NAMALWA (cell line): ENCODE data around the gene RTL10.

Experiments used
- DNase-seq: peaks from one replicate; pipeline ENCODE4 v3.0.0-alpha.2; 2015; ENCODE audit warnings: low spot score

The RTL10 gene

GRCh38 chr22:19876314-19876940 is 21.8 kb upstream of the RTL10 start:
- DNase-seq: no peak

DNA sequence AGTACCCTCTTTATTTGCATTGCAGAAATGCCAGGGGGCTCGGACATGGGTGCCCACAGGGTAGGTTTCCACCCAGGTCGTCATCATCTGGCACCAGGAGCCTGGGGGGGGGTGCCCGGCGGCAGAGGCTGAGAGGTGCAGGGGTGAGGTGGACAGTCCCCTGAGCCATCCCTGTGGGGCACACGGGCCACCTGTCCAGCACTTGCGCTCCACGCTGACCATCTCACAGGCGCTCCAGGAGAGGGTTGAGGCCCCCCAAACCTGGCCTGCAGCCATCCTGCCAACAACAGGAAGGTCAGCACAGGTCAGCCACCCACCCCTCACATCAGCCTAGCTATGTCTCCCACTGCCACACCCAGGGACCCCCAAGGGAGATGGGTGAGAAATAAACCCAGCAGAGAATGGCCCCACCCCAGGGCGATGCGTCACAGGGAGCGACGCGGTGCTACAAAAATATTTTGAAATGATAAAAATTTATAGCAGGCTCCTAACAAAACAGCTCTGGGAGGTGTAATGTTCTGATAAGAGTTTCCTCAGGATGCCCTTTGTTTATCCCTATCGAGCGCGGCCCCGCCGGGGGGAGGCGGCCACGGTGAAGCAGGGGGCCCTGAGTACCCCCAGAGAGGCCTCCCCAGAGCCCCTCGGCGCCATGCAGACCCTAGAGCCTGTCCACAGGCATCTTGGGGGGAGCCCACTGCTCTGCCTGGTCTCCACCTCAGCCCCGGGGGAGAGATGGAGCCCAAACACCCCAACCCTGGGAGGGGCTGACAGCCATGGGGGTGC is 21.0 kb upstream of the RTL10 start:
- no peak for DNase-seq

GRCh38 chr22:19875061-19875530 is 20.4 kb upstream of the RTL10 start:
- no peak for DNase-seq

- DNase-seq: no peak
Measured at GRCh38 chr22:19874307-19875060, 19.8 kb upstream of the RTL10 start.

DNA sequence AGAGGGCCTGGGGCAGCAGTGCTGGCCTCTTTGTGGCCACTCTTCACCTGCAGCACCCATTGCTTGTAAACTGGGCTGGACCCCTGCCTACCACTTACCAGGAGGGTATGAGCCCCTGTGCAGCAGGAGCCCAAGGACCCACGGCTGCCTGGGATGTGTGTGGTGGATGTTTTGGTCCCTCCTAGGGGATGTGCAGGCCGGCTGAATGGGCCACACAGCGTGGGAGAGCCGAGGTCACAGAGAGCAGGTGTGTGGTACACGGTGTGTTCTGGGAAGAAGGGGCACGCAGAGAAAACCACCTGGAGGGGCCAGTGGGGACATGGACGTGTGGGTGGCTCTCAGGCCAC is 19.3 kb upstream of the RTL10 start:
- DNase-seq: no peak

DNA sequence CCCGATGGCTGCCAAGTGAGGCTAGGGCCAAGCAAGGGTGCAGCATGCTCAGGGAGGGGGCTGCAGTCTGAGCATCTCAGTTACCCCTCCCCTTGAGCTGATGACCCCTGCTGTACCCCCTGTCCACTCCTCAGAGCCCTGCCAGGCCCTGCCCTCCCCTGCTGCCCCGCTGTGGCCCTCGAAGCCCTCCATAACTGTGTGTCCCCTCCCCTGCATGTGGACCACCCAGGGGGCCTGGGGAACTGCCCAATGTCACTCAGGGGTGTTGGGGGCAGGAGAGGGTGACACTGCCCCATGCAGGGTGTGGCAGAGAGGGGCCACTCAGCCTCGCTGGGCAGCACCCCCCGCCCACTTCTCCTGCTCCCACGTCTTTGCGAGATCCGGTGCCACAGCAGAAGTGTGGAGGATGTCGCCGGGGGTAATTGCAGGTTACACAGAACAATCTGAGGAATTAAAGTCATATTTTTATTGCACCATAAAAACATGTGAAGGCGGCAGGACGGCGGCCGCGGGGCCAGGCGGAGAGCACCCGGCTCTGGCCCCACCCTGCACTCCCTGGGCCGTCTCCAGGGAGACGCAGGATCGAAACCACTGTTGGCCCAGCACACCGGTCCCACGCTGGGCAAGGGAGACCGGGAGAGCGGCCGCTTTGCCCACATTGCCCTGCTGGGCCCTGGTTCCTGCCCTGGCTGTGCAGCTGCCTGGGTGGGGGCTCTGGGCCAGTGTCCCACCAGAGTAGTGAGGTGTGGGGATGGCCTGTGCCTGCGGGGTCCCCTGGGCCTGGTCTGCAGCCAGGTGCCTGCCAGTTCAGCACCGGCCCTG is 18.7 kb upstream of the RTL10 start:
- no peak for DNase-seq

DNA sequence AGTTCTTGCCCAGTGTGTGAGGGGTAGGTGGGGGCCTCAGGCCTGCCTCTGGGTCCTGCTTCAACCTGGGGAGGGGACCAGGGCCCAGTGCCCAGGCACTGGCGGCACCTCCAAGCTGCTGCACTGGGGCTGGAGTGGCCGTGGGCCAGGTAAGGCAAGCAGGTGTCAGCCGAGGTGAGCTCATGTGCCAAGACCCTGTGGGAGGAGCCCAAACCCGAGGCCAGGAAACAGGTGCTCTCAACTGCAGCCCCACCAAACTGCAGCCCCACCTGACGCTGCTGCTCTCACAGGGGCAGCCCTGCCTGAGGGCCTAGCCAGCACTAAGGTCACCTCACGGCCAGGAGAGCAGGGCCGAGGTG is 18.1 kb upstream of the RTL10 start:
- DNase-seq: no peak

GRCh38 chr22:19871845-19872778 is 17.4 kb upstream of the RTL10 start:
- DNase-seq: no peak

GRCh38 chr22:19871023-19871844 is 16.6 kb upstream of the RTL10 start:
- no peak for DNase-seq

DNA sequence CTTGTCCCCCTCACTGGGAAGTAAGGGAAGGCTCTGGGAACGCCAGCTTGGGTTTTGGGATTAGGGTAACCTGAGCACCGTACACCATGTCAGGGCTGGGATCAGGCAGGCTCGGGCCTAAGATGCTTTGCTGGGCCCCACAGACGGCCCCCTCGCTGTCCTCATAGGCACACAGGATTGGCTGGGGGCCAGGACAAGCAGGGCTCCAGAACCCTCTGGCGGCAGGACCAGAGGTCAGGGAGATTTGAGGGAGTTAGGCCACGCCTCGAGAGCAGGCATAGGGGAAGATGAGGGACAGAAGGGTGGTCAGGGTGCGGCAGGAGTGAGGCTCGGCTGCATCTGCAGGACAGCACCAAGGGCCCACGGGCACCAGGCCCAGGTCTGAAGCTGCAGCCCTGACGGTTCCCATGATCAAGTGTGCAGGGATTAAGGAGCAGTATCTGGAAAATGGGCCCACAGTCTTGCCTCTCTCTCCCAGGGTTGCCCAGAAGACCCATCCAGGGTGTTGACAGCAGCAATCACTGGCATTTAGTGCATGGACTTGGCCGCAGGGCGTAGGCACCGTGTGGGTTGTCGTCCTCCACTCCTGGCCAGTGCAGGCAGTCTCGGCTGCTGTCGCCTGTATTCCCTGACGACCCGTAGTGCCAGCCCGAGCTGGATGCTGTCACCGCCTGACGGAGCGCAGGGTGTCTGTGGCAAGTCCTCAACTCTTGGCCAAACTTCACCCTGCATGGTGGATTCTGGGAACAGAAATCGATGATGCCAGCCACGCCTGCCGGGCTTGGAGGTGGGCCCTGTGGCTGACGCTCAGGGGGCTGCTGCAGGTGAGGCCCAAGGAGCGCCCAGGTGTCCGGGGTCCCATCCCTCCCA is 15.7 kb upstream of the RTL10 start:
- no peak for DNase-seq

DNA sequence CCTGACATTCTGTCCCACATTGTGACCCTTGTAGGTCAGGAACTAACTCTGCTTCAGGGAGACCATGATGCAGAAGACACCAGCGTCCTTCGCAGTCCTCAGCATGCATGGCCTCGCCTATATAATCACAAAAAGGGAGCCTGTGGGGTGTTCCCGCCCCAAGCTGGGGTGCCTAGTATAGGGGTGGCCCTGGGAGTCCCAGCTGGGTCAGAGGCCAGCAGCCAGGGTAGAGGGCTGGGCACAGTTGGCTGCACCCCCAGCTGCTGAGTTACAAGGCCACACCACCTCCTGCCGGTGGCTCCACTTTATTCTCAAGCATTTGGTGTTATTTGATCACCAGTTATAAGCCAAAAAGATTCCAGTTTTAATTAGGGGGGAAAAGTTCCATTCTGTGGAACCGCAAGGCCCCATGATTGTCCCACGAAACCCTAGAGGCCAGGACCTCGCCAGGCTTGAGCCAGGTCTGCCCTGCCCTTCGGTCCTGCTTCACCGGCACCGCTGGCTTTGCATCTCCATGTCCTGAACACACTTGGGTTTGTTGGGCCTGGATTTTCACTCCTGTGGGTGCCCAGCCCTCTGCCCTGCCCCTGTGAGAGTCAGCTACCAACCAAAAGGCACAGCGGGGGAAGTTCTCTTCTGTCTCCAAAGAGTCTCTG is 15.0 kb upstream of the RTL10 start:
- DNase-seq: no peak

GRCh38 chr22:19868773-19869471 is 14.2 kb upstream of the RTL10 start:
- no peak for DNase-seq

DNA sequence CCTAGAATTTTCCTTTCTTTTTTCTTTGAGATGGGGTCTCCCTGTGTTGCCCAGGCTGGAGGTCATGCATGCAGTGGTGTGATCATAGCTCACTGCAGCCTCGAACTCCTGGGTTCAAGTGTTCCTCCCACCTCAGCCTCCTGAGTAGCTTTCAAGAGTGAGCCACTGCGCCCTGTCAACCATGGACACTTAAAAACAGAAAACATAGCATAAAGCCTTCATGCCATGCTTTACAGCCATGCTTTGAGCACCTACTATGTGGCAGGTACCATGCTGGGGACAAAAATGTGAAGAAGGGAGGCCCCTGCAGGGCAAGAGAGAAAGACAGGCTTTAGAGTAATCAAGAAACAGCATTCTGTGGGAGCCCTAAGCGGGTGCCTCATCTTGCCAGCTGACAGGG is 13.7 kb upstream of the RTL10 start:
- no peak for DNase-seq

- no peak for DNase-seq
Measured at GRCh38 chr22:19867617-19868016, 12.9 kb upstream of the RTL10 start.

DNA sequence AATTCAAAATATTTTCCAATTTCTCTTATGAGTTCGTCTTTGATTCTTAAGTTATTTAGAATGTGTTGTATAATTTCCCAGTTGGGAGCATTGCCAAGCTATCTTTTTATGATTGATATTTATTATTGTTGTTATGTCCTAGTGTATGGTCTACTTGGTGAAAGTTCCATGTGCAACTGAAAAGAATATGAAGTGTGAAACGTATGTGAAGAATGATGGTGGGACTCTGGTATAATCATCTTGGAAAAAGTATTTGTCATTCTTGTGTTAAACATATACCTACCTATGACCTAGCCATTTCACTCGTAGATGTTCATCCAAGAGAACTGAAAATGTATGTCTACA is 12.0 kb upstream of the RTL10 start:
- no peak for DNase-seq

DNA sequence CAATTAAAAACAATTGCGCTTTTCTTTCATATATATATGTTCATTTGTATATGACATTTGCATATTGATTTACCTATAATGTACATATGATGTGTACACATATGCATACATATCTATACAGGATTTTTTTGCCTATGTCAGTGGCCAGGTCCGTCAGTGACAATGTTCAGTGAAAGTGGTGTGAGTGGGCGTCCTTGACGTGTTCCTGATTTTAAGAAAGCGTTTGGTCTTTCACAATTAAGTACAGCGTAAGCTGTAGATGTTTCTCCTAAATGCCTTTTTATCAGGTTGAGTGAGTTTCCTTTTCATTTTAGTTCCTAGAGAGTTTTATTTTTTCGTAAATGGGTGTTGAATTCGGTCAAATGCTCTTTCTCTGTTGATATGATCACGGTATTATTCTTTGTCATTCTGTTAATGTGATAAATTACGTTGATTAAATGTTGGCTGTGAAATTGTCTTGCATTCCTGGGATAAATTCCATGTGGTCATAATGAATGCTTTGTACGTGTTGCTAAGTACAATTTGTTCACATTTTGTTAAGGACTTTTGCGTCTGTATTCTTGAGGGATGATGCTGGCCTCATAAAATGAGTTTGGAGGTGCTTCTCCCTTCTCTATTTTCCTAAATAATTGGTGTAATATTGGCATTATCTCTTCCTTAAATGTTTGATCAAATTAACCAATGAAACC is 10.6 kb upstream of the RTL10 start:
- no peak for DNase-seq

GRCh38 chr22:19864538-19865106 is 9.9 kb upstream of the RTL10 start:
- no peak for DNase-seq
